Measurements from ENCODE around the gene MCEE. TPM values are rescaled to one million over a fixed set of nuclear protein-coding genes. Genes with fewer than 3 reads are reported as not detected.

Gene MCEE
- total RNA-seq, 4 donors from 2014 or later: 7.5 to 17.2 (median 12.2) TPM

GRCh38 chr2:71129114-71129901 is 721 bp downstream of the MCEE start:
- Histone ChIP-seq H3K4me1 (peaks cover 0 to 53% (median 14%) of the 10 kb centered on the region in 4 donors), H3K27me3 (no peaks in the 10 kb centered on the region), H3K27ac (peak overlapping the region; percentile 90 to 96 (median 94)), H3K36me3 (peaks cover 0 to 13% (median 0%) of the 10 kb centered on the region in 3 donors), H3K9me3 (no peaks in the 10 kb centered on the region), H3K4me3 (peak overlapping the region; percentile 68 to 99 (median 83))
- DNase-seq (ENCODE audit: low spot score in 2 of 2): peak in 1 of 2 donors; percentile 5
- TF ChIP-seq POLR2A (IDR thresholded peaks at IDR 0.05) (no peak), EP300 (IDR thresholded peaks at IDR 0.05) (no peak), CTCF (IDR thresholded peaks at IDR 0.05) (no peak)
- whole genome bisulfite sequencing, 2 donors: 1% methylated on average over 18 of the region's 18 CpGs

DNA sequence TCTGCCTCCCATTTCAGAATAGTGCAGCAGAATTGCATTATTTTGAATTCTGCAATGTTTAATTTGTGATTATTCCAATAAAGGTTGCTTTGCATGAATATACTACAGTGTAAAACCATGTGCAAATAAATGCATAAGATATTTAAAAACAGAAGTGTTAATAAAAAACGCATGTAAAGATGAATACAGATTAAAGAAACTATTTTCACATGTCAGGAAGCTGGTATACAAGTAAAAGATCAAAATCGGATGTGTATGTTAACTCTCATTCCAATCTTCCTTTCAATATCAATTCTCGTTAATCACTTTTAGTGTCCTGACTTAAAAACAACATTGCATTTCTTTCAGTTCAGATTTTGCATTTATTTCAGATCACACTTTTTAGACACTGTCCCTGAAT is 3.1 kb downstream of the MCEE start:
- no peak for DNase-seq (ENCODE audit: low spot score in 2 of 2)
- no peak for TF ChIP-seq POLR2A (IDR thresholded peaks at IDR 0.05)
- peaks cover 0 to 40% (median 9%) of the 10 kb centered on the region in 4 donors for H3K4me1 ChIP-seq
- no peak overlapping the region for H3K4me3 ChIP-seq
- H3K9me3 ChIP-seq: no peaks in the 10 kb centered on the region
- H3K36me3 ChIP-seq: peaks cover 0 to 15% (median 0%) of the 10 kb centered on the region in 3 donors
- 72% methylated on average over 3 of the region's 3 CpGs for WGBS, 2 donors
- H3K27me3 ChIP-seq: no peaks in the 10 kb centered on the region
- no peak overlapping the region for H3K27ac ChIP-seq

DNA sequence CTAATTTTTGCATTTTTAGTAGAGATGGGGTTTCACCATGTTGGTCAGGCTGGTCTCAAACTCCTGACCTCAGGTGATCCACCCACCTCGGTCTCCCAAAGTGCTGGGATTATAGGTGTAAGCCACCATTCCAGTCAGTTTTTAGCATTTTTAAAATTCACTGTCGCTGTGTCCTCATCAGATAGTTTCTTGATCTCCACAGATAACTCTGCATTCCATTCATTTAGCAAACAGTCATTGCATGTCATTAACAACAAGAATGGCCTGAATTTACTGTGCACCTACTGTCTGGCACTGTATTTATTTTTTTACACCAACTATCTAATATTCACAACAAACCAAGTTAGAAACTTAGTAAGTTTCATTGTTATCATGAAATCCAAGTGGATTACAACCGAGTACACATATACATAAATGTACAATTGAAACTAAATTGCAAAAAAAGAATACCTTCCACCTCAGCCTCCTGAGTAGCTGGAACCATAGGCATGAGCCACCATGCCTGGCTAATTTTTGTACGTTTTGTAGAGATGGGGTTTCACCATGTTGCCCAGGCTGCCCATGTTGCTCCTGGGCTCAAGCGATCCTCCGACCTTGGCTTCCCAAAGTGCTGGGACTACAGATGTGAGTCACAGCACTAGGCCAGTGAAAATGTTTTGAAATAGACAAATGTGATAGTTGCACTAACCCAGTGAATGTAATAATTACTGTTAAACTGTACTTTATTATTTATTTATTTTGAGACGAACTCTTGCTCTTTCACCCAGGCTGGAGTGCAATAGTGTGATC is 4.3 kb downstream of the MCEE start:
- peaks cover 0 to 28% (median 0%) of the 10 kb centered on the region in 3 donors for H3K36me3 ChIP-seq
- peaks cover 0 to 30% (median 4%) of the 10 kb centered on the region in 4 donors for H3K4me1 ChIP-seq
- H3K4me3 ChIP-seq: no peak overlapping the region
- no peaks in the 10 kb centered on the region for H3K9me3 ChIP-seq
- H3K27me3 ChIP-seq: no peaks in the 10 kb centered on the region
- WGBS, 2 donors: 91 to 92% methylated on average over 7 of the region's 7 CpGs
- no peak for DNase-seq (ENCODE audit: low spot score in 2 of 2)
- TF ChIP-seq CTCF (IDR thresholded peaks at IDR 0.05): no peak
- no peak for TF ChIP-seq POLR2A (IDR thresholded peaks at IDR 0.05)
- TF ChIP-seq EP300 (IDR thresholded peaks at IDR 0.05): no peak
- H3K27ac ChIP-seq: no peak overlapping the region

DNA sequence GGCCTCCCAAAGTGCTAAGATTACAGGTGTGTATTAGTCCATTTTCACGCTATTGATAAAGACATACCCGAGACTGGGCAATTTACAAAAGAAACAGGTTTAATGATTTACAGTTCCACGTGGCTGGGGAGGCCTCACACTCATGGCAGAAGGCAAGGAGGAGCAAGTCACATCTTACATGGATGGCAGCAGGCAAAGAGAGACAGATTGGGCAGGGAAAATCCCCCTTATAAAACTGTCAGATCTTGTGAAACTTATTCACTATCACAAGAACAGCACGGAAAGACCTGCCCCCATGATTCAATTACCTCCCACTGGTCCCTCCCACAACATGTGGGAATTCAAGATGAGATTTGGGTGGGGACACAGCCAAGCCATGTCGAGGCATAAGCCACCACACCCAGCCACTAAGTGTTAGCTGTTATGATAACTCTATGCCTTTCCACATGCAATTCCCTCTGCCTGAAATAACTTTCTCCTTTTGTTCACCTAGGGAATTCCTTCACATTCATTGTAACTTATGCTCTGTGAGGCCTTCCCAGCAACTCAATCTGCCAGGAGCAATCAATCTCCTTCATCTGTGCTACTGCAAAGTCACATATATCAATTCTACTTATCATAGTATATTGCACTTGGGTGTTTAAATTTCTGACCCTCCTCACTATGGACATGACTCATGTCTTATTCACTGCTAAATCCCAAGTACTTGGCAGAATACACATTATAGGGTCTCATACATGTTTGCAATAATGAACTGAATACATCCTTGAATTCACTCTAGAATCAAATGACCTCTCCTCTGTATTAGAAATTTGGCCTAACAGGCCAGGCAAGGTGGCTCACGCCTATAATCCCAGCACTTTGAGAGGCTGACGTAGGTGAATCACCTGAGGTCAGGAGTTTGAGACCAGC is 7.4 kb downstream of the MCEE start:
- Histone ChIP-seq H3K4me3 (no peak overlapping the region), H3K36me3 (peaks cover 0 to 58% (median 0%) of the 10 kb centered on the region in 3 donors), H3K4me1 (peaks cover 0 to 12% (median 0%) of the 10 kb centered on the region in 4 donors), H3K9me3 (no peaks in the 10 kb centered on the region), H3K27me3 (no peaks in the 10 kb centered on the region), H3K27ac (no peak overlapping the region)
- WGBS, 2 donors: 88 to 92% methylated on average over 7 of the region's 7 CpGs
- TF ChIP-seq POLR2A (IDR thresholded peaks at IDR 0.05): no peak
- TF ChIP-seq EP300 (IDR thresholded peaks at IDR 0.05): no peak
- TF ChIP-seq CTCF (IDR thresholded peaks at IDR 0.05): no peak
- no peak for DNase-seq (ENCODE audit: low spot score in 2 of 2)

DNA sequence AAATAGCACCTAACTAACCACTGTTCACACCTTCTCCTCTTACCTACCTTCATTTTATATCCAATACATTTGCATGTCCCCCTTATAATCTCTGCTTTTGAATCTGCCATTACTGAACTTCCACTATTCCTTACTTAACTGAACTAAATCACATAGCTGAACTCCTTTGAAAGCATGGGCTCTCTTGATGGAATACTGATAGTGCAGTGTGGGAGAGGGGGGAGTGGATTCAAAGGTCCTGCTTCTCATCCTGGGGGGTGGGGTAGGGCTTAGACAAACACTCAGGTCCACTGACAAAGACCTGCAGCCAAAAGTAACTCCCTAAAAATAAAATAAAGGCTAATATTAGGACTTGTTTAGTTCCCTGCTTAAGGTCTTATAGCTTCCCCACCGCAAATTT is 8.6 kb downstream of the MCEE start:
- 94 to 100% methylated on average over 1 of the region's 1 CpG for WGBS, 2 donors
- Histone ChIP-seq H3K36me3 (peaks cover 0 to 70% (median 0%) of the 10 kb centered on the region in 3 donors), H3K4me1 (peaks cover 0 to under 1% (median 0%) of the 10 kb centered on the region in 4 donors), H3K4me3 (no peak overlapping the region), H3K27ac (no peak overlapping the region), H3K9me3 (no peaks in the 10 kb centered on the region), H3K27me3 (no peaks in the 10 kb centered on the region)
- TF ChIP-seq POLR2A (IDR thresholded peaks at IDR 0.05) (no peak), CTCF (IDR thresholded peaks at IDR 0.05) (no peak), EP300 (IDR thresholded peaks at IDR 0.05) (no peak)
- no peak for DNase-seq (ENCODE audit: low spot score in 2 of 2)

Measured in tibial nerve (tissue), 4 donors.